HepG2 (cell line): ENCODE results near the gene PELI1. TPM values are rescaled to one million over a fixed set of nuclear protein-coding genes. Genes with fewer than 3 reads are reported as not detected.

Experiments
- ATRX ChIP-seq: sonication (generic); formaldehyde crosslinking; IDR thresholded peaks from 2 replicates; pipeline ENCODE4 v1.4.0; 2020; ENCODE audit warnings: missing genetic modification reagents, borderline replicate concordance
- BORCS8-MEF2B ChIP-seq: sonication (generic); formaldehyde crosslinking; IDR thresholded peaks from 2 replicates; pipeline ENCODE4 v1.8.0; 2022; ENCODE audit warnings: mild to moderate bottlenecking, missing genetic modification reagents
- CHD4 ChIP-seq: fragments of 200-600 bp; sonication (generic); IDR thresholded peaks from 2 replicates; pipeline ENCODE4 v1.7.0; 2017; ENCODE audit warnings: mild to moderate bottlenecking, low read length, borderline replicate concordance
- EZH2 ChIP-seq: conservative IDR thresholded peaks from 2 replicates; pipeline ENCODE4 v1.6.1; 2012; ENCODE audit warnings: mild to moderate bottlenecking, low read depth, low read length, moderate library complexity
- HMGA1 ChIP-seq: sonication (generic); formaldehyde crosslinking; conservative IDR thresholded peaks from 2 replicates; pipeline ENCODE4 v1.4.0; 2020; ENCODE audit warnings: missing genetic modification reagents
- IKZF1 ChIP-seq: fragments of 450-650 bp; IDR thresholded peaks from 2 replicates; pipeline ENCODE4 v1.7.1; 2016
- IRF2 ChIP-seq: IDR thresholded peaks from 2 replicates; pipeline ENCODE4 v1.6.1; 2018; ENCODE audit warnings: missing genetic modification reagents, missing compliant biosample characterization
- PPARG ChIP-seq: conservative IDR thresholded peaks from 2 replicates; pipeline ENCODE4 v1.6.1; 2016; ENCODE audit warnings: missing biosample characterization, missing genetic modification reagents
- RFX3 ChIP-seq: IDR thresholded peaks from 2 replicates; pipeline ENCODE4 v1.6.1; 2016; ENCODE audit warnings: missing biosample characterization, missing genetic modification reagents
- RXRB ChIP-seq: IDR thresholded peaks from 2 replicates; pipeline ENCODE4 v1.6.1; 2016; ENCODE audit warnings: borderline replicate concordance, missing genetic modification reagents, missing compliant biosample characterization
- TCF7 ChIP-seq: sonication (generic); IDR thresholded peaks from 2 replicates; pipeline ENCODE4 v1.6.1; 2016; ENCODE audit warnings: antibody characterized with exemption, low read depth
- TEAD3 ChIP-seq: optimal IDR thresholded peaks from 2 replicates; pipeline ENCODE3; 2016; ENCODE audit warnings: borderline replicate concordance
- THAP11 ChIP-seq: IDR thresholded peaks from 2 replicates; pipeline ENCODE4 v1.6.1; 2016; ENCODE audit warnings: missing biosample characterization, missing genetic modification reagents
- ZBTB3 ChIP-seq: sonication (generic); formaldehyde crosslinking; IDR thresholded peaks from 2 replicates; pipeline ENCODE4 v1.4.0; 2020; ENCODE audit warnings: low read depth, mild to moderate bottlenecking, moderate library complexity, missing genetic modification reagents, borderline replicate concordance
- ZKSCAN8 ChIP-seq: IDR thresholded peaks from 2 replicates; pipeline ENCODE4 v1.6.1; 2016; ENCODE audit warnings: borderline replicate concordance, missing genetic modification reagents, missing compliant biosample characterization
- ZNF224 ChIP-seq: sonication (generic); formaldehyde crosslinking; IDR thresholded peaks from 2 replicates; pipeline ENCODE4 v1.5.0; 2020; ENCODE audit warnings: mild to moderate bottlenecking, missing genetic modification reagents
- ZNF317 ChIP-seq: sonication (generic); formaldehyde crosslinking; IDR thresholded peaks from 2 replicates; pipeline ENCODE4 v1.5.0; 2020; ENCODE audit warnings: mild to moderate bottlenecking, missing genetic modification reagents
- ZNF569 ChIP-seq: sonication (generic); formaldehyde crosslinking; IDR thresholded peaks from 2 replicates; pipeline ENCODE4 v1.5.0; 2020; ENCODE audit warnings: mild to moderate bottlenecking, missing genetic modification reagents, moderate library complexity, borderline replicate concordance
- ZNF678 ChIP-seq: sonication (generic); formaldehyde crosslinking; IDR thresholded peaks from 2 replicates; pipeline ENCODE4 v1.4.0; 2020; ENCODE audit warnings: mild to moderate bottlenecking, missing genetic modification reagents
- ZNF776 ChIP-seq: sonication (generic); formaldehyde crosslinking; IDR thresholded peaks from 2 replicates; pipeline ENCODE4 v1.4.0; 2020; ENCODE audit warnings: mild to moderate bottlenecking, missing genetic modification reagents
- polyA plus RNA-seq, 8 experiments: library from polyadenylated mRNA; depleted of rRNA in 3 of 8; stranded (reverse) in 7 of 8; unstranded in 1 of 8; fragments of >200 nt; fragmentation: Illumina TruSeq in 4 of 8; extraction: Trizol in 4 of 8; gene quantifications; 2 replicates each; pipeline versions ENCODE4 v1.2.1 to v1.2.3, GENCODE V29; 2011 to 2016; ENCODE audit warnings: low read depth in 4 of 8, missing spikeins in 1 of 8, mixed read lengths in 1 of 8; ENCODE audit not compliant: insufficient read depth in 1 of 8
- total RNA-seq, 5 experiments: library from RNA; depleted of rRNA; stranded (reverse); fragments of >200 nt; fragmentation: Illumina TruSeq; extraction: Trizol; gene quantifications; 2 replicates each; pipeline ENCODE4 v1.2.3, GENCODE V29; 2016; ENCODE audit warnings: low read depth in 1 of 5
- TF ChIP-seq, protein P1 (sequence below), 2 experiments: fragments of 450-650 bp in 1 of 2; sonication (generic) in 1 of 2; formaldehyde crosslinking; IDR thresholded peaks; 2 replicates each; pipeline versions ENCODE4 v1.5.0 to v1.8.0; 2020 to 2022; ENCODE audit warnings: mild to moderate bottlenecking in 1 of 2, missing genetic modification reagents in 1 of 2
- TF ChIP-seq, protein P2 (sequence below): IDR thresholded peaks from 2 replicates; pipeline ENCODE4 v1.4.0; 2020; ENCODE audit warnings: mild to moderate bottlenecking, missing genetic modification reagents
- TF ChIP-seq, protein P3 (sequence below): sonication (generic); formaldehyde crosslinking; IDR thresholded peaks from 2 replicates; pipeline ENCODE4 v1.8.0; 2022; ENCODE audit warnings: mild to moderate bottlenecking, missing genetic modification reagents
- TF ChIP-seq, protein P4 (sequence below): sonication (generic); formaldehyde crosslinking; IDR thresholded peaks from 2 replicates; pipeline ENCODE4 v1.8.0; 2022; ENCODE audit warnings: low read depth, missing genetic modification reagents

The PELI1 gene
- total and polyA plus RNA-seq, 2 of the 13 experiments (the other 11 are each of a cell fraction or from before 2014, with no cell fraction given) = 12.5 to 16.2 TPM

DNA sequence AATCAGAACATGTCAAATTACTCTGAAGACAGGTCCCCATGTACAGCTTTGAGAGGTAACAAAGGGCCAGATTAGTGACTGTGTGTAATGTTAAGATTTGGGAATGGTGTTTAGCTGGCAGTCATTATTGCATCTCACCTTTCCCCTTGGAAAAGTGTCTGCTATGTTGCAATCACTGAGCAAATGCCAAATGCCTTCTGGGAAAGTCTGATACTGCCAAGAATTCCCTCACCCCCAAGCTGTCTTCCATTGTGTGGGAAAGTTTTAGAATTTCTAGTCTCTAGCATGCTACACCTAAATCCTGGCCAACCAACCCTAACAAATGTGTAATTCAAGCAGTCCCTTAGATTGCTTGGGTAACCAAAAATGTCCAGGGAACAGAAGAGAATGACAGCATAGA is 13.6 kb upstream of the PELI1 start (continued):
- TF ChIP-seq, protein P1, sequence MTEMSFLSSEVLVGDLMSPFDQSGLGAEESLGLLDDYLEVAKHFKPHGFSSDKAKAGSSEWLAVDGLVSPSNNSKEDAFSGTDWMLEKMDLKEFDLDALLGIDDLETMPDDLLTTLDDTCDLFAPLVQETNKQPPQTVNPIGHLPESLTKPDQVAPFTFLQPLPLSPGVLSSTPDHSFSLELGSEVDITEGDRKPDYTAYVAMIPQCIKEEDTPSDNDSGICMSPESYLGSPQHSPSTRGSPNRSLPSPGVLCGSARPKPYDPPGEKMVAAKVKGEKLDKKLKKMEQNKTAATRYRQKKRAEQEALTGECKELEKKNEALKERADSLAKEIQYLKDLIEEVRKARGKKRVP (CRISPR knock-in tag; IDR thresholded peaks at IDR 0.05) = 0 out of 4 replicates have a peak, but pooled peaks of 1 of the 2 experiments have one; percentile 7
- TF ChIP-seq THAP11 = 0 out of 2 replicates have a peak, but pooled peaks have one; percentile 40
- TF ChIP-seq RXRB (CRISPR knock-in tag) = 0 out of 2 replicates have a peak, but pooled peaks have one; percentile 14
- no peak for TF ChIP-seq ZNF678 (CRISPR knock-in tag)
- TF ChIP-seq ZNF317 = no peak
- no peak for TF ChIP-seq IRF2 (CRISPR knock-in tag)
- TF ChIP-seq PPARG (CRISPR knock-in tag) = peak; percentile 34; the same call in 1 of the 2 replicates
- TF ChIP-seq IKZF1 = no peak
- TF ChIP-seq, protein P2, sequence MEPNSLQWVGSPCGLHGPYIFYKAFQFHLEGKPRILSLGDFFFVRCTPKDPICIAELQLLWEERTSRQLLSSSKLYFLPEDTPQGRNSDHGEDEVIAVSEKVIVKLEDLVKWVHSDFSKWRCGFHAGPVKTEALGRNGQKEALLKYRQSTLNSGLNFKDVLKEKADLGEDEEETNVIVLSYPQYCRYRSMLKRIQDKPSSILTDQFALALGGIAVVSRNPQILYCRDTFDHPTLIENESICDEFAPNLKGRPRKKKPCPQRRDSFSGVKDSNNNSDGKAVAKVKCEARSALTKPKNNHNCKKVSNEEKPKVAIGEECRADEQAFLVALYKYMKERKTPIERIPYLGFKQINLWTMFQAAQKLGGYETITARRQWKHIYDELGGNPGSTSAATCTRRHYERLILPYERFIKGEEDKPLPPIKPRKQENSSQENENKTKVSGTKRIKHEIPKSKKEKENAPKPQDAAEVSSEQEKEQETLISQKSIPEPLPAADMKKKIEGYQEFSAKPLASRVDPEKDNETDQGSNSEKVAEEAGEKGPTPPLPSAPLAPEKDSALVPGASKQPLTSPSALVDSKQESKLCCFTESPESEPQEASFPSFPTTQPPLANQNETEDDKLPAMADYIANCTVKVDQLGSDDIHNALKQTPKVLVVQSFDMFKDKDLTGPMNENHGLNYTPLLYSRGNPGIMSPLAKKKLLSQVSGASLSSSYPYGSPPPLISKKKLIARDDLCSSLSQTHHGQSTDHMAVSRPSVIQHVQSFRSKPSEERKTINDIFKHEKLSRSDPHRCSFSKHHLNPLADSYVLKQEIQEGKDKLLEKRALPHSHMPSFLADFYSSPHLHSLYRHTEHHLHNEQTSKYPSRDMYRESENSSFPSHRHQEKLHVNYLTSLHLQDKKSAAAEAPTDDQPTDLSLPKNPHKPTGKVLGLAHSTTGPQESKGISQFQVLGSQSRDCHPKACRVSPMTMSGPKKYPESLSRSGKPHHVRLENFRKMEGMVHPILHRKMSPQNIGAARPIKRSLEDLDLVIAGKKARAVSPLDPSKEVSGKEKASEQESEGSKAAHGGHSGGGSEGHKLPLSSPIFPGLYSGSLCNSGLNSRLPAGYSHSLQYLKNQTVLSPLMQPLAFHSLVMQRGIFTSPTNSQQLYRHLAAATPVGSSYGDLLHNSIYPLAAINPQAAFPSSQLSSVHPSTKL (CRISPR knock-in tag) = peak; percentile 43
- TF ChIP-seq, protein P3, sequence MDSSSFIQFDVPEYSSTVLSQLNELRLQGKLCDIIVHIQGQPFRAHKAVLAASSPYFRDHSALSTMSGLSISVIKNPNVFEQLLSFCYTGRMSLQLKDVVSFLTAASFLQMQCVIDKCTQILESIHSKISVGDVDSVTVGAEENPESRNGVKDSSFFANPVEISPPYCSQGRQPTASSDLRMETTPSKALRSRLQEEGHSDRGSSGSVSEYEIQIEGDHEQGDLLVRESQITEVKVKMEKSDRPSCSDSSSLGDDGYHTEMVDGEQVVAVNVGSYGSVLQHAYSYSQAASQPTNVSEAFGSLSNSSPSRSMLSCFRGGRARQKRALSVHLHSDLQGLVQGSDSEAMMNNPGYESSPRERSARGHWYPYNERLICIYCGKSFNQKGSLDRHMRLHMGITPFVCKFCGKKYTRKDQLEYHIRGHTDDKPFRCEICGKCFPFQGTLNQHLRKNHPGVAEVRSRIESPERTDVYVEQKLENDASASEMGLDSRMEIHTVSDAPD = no peak
- no peak for TF ChIP-seq CHD4
- TF ChIP-seq ZNF569 (CRISPR knock-in tag) = no peak
- TF ChIP-seq EZH2 = no peak
- no peak for TF ChIP-seq ZKSCAN8 (CRISPR knock-in tag)
- no peak for TF ChIP-seq BORCS8-MEF2B (CRISPR knock-in tag)
- peak; percentile 28 for TF ChIP-seq TEAD3 (CRISPR knock-in tag)
- TF ChIP-seq ATRX (CRISPR knock-in tag) = no peak
- TF ChIP-seq ZNF776 (CRISPR knock-in tag) = no peak
- TF ChIP-seq ZBTB3 (CRISPR knock-in tag) = no peak
- TF ChIP-seq, protein P4, sequence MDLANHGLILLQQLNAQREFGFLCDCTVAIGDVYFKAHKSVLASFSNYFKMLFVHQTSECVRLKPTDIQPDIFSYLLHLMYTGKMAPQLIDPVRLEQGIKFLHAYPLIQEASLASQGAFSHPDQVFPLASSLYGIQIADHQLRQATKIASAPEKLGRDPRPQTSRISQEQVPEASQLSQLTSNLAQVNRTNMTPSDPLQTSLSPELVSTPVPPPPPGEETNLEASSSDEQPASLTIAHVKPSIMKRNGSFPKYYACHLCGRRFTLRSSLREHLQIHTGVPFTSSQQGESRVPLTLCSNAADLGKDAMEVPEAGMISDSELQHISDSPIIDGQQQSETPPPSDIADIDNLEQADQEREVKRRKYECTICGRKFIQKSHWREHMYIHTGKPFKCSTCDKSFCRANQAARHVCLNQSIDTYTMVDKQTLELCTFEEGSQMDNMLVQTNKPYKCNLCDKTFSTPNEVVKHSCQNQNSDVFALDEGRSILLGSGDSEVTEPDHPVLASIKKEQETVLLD (CRISPR knock-in tag) = no peak
- TF ChIP-seq RFX3 = no peak
- no peak for TF ChIP-seq ZNF224
- no peak for TF ChIP-seq HMGA1
- TF ChIP-seq TCF7 = no peak
